HG02943 (cell line): ENCODE data around the gene IER3.
A peak's percentile ranks its signal among the peaks of the same experiment; 100 is the strongest.
"Not testable (repeated sequence)": the region's sequence is repeated elsewhere in the genome, so short reads cannot be mapped to it uniquely, and the experiment has no call there.

Experiments
- ATAC-seq: cut with Tn5 transposase; IDR thresholded peaks from one replicate; pipeline ENCODE4 v1.9.1; 2021; ENCODE audit warnings: mild to moderate bottlenecking, low read depth, moderate library complexity; ENCODE audit not compliant: unreplicated experiment

Gene IER3

DNA sequence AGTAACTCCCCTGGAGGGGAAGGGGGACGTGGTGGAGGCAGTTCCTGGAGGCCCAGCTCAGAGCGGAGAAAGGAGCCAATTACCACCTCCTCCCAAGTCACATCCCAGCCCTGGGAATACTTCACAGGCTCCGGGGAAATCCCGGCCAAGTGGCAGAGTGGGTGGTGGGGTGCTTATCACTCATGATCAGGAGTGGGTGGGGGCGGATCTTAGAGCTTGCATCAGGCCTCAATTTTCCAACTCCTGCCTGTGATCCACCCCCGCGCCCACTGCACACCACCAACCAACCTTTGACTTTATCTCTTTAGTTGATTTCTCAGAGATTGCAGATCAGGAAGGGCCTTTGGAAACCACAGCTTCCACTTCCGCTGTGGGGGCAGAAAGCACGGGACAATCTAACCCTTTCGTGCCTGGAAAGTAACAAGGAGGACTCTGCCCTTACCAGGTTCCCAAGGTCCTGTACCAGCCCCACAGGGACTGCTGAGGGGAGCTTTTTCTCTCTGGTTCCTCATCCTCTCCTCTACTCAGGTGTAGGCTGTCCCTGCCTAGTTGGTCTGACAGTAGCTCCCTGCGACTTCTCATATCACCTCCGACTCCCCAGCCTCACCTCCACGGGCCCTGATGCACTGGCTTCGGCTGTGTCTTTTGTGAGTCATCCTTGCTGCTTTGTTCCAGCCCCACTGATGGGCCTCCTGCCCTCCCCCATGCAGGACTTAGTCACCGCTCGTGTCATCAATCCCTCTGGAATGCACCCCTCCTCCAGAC is 24.9 kb upstream of the IER3 start:
- ATAC-seq, result no peak

DNA sequence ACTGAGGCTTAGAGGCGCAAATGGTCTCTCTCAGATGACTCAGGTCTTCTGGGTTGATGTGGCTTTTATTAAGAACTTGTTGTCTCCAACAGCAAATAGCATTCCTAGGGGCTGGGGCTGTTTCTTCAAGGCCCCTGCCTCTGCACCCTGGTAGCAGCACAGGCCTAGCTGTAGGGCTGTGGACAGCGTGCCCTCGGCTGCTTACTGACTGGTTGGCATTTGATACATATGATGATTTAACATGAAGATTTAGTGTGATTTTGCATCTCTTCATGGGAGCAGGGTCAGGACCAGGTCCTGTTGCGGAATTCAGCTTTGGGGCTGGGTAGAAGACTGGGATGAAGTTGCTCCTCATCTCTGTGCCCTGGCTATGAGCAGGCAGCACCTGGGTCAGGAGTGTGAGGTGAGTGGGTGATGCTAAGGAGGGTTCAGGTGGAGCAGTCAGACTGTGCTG is 24.3 kb upstream of the IER3 start:
- ATAC-seq, result no peak

DNA sequence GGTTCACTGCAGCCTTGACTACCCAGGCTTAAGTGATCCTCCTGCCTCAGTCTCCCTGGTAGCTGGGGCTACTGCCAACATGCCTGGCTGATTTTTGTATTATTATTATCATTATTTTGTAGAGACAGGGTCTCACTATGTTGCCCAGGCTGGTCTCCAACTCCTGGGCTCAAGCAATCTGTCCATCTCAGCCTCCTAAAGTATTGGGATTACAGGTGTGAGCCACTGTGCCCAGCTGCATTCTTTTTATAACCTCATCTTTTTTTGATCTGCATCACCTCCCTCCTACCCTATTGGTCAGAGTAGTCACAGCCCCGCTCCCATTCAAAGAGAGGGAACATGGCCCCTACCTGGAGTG is 23.6 kb upstream of the IER3 start:
- ATAC-seq, result no peak

DNA sequence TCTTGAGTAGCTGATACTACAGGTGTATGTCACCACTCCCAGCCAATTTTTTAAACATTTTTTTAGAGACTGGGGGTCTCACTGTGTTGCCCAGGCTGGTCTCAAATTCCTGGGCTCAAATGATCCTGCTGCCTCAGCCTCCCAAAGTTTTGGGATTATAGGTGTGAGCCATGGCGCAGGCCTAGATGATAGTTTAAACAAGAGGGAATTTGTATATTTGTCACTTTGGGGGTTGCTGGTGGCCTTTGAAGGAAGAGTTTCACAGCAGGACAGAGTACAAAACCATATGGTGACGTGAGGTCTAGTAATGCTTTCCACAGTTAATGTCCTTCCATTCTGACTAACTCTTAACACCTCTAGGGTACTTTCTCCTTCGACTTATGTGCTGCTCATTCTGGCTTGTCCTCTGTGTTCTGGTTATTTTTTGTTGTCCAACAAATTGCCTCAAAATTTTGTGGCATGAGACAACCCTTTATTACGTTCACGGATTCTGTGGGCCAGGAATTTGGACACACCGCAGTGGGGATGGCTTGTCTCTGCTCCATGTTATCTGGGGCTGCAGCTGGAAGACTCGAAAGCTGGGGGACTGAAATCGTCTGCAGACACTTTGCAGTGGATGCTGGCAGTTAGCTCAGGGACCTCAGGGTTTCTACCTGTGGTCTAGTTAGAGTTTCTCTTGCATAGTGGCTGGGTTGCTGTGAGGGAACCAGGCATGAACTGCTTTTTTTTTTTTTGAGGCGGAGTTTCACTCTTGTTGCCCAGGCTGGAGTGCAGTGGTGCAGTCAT is 23.0 kb upstream of the IER3 start:
- ATAC-seq, result peak; percentile 65

DNA sequence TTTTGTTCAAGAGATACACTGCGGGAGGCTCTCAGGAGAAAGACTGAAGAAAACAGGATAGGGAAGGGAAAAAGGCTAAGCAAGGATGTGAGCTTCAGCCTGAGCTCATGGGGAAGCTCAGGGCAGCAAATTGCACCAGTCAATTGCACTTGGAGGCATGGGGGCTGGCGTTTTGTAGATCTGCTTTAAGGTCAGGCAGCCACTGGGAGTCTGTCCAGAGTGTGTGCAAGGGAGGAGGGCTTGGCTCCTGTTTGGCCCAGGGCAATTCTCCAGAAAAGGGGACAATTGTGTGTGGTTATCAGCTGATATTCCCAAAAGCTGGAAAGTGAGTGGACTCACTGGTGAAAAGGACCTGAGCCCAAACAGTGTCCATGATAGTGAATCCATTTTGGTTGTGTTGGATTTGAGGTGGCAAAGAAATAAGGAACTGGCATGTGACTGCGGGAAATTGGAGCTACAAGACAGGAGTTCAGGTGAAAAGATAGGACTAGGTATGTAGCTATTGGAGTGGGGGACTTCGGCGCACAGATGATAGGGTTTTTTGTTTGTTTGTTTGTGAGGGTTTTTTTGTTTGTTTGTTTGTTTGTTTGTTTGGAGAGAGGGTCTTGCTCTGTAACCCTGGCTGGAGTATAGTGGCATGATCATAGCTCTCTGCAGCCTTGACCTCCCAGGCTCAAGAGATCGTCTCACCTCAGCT is 22.3 kb upstream of the IER3 start:
- ATAC-seq, result no peak

DNA sequence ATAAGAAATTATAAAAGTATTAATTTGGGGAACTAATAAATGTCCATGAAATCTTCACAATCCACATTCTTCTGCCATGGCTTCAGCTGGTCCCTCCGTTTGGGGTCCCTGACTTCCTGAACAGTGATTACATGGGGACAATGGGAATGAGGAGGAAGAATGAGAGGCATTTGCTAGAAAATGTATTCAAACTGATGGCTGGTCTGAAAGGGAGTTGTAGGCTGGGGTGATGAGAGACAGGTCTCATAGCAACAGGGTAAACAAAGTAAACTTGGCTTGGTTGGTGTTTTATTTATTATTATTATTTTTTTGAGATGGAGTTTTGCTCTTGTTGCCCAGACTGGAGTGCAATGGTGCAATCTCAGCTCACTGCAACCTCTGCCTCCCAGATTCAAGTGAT is 21.1 kb upstream of the IER3 start:
- ATAC-seq, result not testable (repeated sequence)

DNA sequence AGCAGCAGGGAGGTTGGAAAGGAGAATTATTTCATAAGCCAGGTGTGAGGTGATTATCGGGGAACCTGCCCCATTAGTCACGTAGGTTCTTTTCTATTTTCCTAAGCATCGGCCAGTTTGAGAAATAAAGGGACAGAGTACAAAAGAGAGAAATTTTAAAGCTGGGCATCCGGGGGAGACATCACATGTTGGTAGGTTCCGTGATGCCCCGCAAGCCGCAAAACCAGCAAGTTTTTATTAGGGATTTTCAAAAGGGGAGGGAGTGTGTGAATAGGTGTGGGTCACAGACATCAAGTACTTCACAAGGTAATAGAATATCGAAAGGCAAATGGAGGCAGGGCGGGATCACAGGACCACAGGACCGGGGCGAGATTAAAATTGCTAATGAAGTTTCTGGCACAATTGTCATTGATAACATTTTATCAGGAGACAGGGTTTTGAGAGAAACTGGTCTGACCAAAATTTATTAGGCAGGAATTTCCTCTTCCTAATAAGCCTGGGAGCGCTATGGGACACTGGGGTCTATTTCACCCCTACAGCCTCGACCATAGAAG is 20.2 kb upstream of the IER3 start:
- not testable (repeated sequence) for ATAC-seq

DNA sequence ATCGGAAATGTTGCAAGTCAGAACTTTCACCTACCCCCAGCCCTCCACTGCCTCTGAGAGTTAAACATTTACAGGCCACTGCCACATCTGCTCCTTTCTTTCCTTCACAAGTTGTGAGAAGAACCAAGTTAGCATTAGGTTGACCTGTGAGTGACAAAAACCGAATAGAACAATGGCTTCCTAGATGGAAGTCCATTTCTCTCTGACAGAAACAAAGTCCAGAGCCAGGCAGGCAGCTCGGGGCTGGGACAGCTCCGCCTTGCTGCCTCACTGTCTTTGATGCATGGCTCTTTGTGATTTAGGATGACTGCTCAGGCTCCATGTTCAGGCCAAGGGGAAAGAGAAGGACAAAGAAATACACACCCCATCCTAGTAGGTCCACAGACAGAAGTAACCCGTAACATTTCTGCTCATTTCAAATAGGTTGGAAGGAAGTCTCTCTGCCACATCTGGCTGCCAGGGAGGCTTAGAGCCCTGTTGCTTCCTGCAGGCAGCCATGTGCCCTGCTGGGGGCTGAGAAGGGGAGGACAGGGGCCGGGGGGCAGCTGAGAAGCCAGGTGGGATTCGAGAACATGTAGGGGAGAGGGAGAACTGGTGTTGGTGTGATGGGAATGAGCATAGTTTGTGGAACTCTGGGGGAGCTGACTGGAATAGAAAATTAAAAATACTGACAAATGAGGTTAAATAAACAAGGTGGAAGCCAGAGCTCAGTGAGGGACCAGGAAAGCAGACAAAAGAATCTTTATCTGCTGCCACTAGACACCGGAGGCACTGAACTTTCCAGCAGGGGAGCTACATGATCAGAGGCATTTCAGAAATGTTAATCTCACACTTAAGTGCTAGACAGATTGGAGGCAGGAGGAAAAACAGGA is 19.5 kb upstream of the IER3 start:
- ATAC-seq, result no peak

DNA sequence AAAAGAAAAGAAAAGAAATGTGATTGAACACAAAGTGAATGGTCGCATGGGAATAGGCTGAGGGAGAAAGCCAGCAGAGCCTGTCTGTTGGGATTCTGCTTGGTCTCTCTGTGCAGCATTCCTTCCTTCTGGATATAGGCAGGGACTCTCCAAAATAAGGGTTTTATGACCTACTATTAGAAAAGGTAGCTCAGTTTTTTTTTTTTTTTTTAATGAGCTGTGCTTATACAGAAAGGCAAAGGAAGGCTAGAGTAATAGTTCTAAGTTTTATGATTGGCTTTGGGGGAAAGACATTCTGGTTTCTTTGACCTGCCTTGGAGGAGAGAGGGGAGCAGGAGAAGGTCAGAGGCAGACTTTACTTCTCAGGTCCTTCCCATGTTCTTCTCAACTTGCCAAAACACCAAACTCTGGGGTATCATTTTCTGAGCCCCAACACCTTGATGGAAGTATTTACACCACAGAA is 18.8 kb upstream of the IER3 start:
- ATAC-seq, result no peak

DNA sequence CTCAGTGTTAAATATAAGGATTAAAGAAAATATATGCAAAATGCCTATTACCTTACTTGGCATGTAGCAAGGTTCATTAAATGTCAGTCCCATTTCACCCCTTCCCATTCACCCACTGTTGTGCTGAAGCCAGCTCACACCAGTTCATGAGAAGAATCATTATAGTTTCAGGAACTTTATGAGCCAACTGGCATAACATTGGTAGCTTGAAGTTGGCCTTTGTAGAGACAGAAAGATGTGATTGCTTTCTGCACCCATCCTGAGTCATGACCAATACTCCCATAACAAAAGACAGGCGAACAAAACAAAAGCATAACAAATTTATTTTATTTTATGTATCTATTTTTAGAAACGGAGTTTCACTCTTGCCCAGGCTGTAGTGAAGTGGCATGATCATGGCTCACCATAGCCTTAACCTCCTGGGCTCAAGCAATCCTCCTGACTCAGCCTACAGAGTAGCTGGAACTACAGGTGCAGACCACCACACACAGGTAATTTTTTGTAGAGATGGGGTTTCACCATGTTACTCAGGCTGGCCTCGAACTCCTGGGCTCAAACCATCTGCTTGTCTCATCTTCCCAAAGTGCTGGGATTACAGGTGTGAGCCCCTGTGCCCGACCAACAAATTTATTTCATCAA is 17.6 kb upstream of the IER3 start:
- ATAC-seq, result no peak

DNA sequence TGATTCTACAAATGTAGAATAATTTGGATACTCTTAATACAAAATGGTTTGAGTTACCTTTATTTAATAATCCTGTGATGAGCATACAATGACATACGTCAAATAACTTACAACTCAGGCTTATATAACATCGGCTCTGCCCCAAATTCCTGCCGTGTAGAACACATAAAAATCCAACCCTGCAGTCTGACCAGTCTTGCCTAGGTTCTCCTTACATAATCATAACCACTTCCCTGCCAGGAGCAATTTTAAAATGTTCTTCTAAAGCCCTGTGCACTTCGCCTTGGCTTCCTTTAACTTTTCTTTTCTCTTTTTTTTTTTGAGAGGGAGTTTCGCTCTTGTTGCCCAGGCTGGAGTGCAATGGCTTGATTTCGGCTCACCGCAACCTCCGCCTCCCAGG is 16.2 kb upstream of the IER3 start:
- no peak for ATAC-seq

DNA sequence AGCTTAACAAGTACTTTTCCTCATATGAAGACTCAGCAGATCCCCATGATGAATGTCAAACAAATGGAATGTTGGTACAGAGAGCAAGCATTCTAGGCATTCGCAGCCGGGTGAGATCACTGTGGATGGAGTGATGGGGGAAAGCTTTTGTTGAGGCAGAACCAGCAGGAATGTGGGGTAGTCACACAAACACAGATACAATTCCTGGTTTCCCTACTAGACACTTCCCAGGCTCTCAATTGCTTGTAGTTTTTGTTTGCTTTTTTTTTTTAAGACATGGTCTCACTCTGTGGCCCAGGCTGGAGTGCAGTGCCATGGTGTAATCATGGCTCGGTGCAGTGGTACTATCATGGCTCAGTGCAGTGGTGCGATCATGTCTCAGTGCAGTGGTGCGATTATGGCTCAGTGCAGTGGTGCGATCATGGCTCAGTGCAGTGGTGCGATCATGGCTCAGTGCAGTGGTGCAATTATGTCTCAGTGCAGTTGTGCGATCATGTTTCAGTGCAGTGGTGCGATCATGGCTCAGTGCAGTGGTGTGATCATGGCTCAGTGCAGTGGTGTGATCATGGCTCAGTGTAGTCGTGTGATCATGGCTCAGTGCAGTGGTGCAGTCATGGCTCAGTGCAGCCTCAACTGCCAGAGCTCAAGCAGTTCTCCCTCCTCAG is 15.4 kb upstream of the IER3 start:
- ATAC-seq, result no peak

DNA sequence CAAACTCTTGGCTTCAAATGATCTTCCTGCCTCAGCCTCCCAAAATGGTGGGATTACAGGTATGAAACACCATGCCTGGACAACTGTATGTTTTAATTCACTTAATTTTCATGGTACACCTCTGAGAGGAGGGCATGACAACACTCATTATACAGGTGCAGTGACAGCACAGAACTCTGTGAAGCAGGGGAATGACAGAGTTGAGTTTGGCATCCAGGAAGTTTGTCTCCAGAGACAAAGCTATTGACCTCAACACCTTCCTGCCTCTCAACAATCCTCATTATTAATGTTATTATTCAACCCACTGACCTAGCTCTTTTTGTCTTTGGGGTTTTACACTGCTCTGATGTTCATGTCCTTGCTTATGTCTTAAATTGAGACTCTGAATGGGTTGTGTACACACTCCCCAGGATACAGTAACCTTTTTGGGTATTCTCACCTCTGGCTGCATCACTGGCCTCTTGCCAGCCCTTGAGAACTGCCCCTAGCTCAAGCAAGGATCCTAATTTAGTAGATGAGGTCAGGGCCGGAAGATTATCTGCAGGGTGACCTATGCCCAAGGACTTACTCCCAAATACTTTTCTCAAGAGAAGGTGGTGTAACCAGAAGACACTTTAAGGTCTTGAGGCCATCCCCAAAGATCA is 13.0 kb upstream of the IER3 start:
- no peak for ATAC-seq

DNA sequence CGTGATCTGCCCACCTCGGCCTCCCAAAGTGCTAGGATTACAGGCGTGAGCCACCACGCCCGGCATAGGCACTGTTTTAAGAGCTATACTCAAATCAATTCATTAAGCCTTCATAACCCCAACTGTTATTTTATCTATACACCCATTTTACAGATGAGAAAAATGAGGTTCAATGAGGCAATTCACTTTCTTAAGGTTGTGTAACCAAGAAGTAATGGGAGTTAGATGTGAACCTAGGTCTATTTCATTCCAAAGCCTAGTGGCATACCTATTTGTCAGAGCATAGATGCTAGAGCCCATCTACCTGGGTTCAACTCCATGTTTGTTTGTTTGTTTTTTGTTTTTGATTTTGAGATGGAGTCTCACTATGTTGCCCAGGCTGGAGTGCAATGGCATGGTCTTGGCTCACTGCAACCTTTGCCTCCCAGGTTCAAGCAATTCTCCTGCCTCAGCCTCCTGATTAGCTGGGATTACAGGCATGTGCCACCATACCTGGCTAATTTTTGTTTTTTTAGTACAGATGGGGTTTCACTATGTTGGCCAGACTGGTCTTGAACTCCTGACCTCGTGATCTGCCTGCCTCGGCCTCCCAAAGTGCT is 12.2 kb upstream of the IER3 start:
- not testable (repeated sequence) for ATAC-seq

DNA sequence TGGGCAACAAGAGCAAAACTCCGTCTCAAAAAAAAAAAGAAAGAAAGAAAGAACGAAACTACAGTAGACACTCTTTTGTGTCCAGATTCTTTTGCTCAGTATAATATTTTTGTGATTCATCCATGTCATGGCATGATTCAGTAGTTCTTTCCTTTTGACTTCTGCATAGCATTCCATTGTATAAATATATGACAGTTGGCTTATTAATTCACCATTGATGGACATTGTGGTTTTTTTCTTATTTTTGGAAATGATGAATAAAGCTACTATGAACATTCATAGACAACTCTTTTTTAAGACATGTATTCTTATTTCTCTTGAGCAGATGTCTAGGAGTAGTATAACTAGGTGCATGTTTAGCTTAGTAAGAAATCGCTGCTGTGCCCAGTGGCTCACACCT is 10.3 kb upstream of the IER3 start:
- no peak for ATAC-seq

DNA sequence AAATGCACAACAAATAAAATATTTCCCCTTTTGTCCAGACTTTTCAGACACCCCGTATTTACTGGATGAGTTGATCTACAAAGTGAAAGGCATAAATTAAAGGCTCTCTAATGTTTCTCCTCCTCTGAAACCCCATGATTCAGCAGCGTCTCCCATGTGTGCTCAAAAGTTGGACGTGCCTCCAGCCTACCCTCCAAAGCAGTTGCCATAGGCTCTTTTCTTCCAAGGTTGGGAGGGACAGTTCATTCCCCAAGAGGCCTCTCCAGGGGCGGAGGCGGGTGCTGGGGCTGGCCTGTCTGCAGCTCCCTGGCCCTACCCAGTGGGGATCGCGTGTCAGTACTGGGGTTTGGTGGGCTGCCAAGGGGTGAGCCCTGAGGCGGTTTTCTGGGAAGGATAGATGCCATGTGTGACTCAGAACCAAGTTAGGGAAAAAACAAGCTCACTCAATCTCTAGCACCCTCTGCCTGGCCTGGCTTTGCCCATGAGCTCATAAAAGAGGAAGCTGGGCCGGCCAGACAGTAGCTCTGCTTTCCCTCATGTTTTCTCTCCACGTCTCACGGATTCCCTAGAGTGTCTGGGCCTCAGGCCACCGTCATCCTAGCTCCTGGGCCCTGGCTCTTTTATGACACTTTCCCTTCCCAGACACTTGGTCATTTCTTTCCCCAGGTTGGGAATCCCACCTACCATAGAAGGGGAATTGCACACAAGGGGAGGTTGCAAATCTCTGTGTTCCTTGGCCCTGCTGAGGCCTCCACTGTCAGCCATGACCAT is 8.0 kb upstream of the IER3 start:
- no peak for ATAC-seq

DNA sequence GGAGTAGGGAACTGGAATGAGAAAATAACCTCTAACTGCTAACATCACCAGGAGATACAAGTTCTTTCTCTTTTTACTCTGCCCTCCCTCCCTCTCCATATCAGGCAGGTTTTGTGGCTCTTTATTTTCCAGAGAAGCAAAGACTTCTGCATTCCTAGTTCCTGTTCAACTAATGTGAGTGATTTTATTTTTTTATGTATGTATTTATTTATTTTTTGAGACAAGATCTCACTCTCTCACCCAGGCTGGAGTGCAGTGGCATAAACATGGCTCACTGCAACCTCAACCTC is 6.0 kb upstream of the IER3 start:
- ATAC-seq, result no peak
